ENCODE data around the gene HJV. TPM values are rescaled to one million over a fixed set of nuclear protein-coding genes. Genes with fewer than 3 reads are reported as not detected.

HJV gene
- total RNA-seq, result not detected in 2 replicates

GRCh38 chr1:146021622-146022402 is at the start of gene HJV:
Gene HJV, minus strand, starts transcription at chr1:146021735. Its CDS starts 1,504 bp downstream, at chr1:146020231.

GRCh38 chr1:145996433-145997015 is 25.0 kb downstream of the HJV start, which contains the start of gene TXNIP:
Gene TXNIP, minus strand, starts transcription at chr1:145996579. Its CDS starts 313 bp downstream, at chr1:145996266.

Small RNA genes lying within 50 kb of the gene (small RNA-seq; reads per million reads assigned to genes)
- 40.2 reads per million, percentile 98 among the genes with 10 or more reads in this experiment for gene RNVU1-6 (ENCODE audit: low replicate concordance)

Other genes with a start within 250 kb of the HJV start
- gene RNF115, start 197.6 kb downstream of the HJV start, total RNA-seq, result 12.5 and 18.9 TPM in 2 replicates
- 57.7 and 112 TPM in 2 replicates for gene POLR3C, start 197.5 kb downstream of the HJV start, total RNA-seq
- gene NUDT17, start 176.1 kb downstream of the HJV start, total RNA-seq, result 3.3 and 5.3 TPM in 2 replicates
- gene PIAS3, start 162.7 kb downstream of the HJV start, total RNA-seq, result 25.6 and 26.3 TPM in 2 replicates
- gene ANKRD35, start 135.9 kb downstream of the HJV start, total RNA-seq, result 0.22 and 0.57 TPM in 2 replicates
- gene ITGA10, start 111.7 kb downstream of the HJV start, total RNA-seq, result 1.1 and 5.4 TPM in 2 replicates
- 27.4 and 27.5 TPM in 2 replicates for gene PEX11B, start 103.0 kb downstream of the HJV start, total RNA-seq
- gene RBM8A, start 94.3 kb downstream of the HJV start, total RNA-seq, result 96.9 and 183 TPM in 2 replicates
- gene LIX1L, start 63.7 kb downstream of the HJV start, total RNA-seq, result 27.8 and 43.1 TPM in 2 replicates
- gene ANKRD34A, start 57.2 kb downstream of the HJV start, total RNA-seq, result 0.44 and 3.1 TPM in 2 replicates
- gene POLR3GL, start 57.0 kb downstream of the HJV start, total RNA-seq, result 11.0 and 14.4 TPM in 2 replicates
- gene TXNIP, start 25.2 kb downstream of the HJV start, total RNA-seq, result 5.2 and 12.7 TPM in 2 replicates
- gene NBPF10, start 123.1 kb upstream of the HJV start, total RNA-seq, result 0.86 and 3.5 TPM in 2 replicates
- gene NOTCH2NLA, start 207.3 kb upstream of the HJV start, total RNA-seq, result 42.5 and 54.1 TPM in 2 replicates